NCI-H82 (cell line): ENCODE results near the gene DDX3X.
A peak's percentile ranks its signal among the peaks of the same experiment; 100 is the strongest.
"Not testable (repeated sequence)": the region's sequence is repeated elsewhere in the genome, so short reads cannot be mapped to it uniquely, and the experiment has no call there.

ENCODE experiments used
- DNase-seq: peaks from one replicate; lab custom pipeline; 2025; lab: John Stamatoyannopoulos, UW

DDX3X gene

GRCh38 chrX:41329101-41329500, 4.9 kb upstream of the DDX3X start:
- DNase-seq, result no peak

DNA sequence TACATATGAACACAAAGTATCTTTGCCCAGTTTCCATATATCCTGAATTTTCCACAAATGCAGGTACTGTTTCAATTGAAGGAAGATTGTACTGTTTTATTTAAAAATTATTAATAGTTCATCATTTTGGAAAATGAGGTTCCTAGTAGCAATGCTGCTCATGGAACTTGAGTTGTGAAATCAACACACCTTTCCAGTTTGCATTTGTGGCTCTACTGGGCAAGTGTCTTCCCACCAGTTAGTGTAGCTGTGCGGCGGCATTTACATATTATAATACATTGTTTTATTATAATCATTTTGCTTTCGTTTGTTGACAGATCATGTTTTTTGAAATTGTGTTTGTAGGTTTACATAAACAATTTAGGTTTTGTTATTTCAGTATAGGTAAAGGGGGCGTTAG, 2.0 kb upstream of the DDX3X start:
- DNase-seq, result peak; percentile 40

DNA sequence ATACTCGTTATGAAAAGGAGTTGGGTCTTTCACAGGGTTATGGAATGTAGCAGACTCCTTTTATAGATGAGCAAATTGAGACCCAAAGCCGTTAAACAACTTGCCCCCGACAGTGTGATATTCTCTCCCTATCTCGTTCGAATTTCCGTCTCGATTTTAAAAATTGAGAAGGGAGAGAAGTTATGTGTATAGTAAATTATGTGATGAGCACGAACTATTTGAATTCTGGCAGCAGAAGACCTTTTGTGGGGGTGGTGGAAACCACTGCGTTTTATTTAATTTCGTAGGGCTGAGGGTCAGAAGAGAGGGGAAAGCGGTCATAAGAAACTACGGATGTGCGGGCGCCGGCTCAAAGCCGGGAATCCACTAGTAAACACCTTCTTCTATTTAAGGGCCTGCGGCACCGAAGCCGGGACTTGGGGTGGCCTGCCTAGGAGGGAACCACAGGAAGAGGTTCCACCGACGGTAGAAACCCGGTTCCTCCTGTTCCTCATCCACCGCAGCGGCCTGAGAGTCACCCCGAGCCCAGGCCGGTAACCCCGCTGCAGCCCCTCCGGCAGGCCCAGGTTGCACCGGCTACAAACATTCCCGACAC, 1.5 kb upstream of the DDX3X start:
- peak; percentile 66 for DNase-seq

- DNase-seq, result peak; percentile 96
Observed at GRCh38 chrX:41333003-41333743, 789 bp upstream of the DDX3X start.

- peak; percentile 81 for DNase-seq
Observed at GRCh38 chrX:41334363-41335197, 618 bp downstream of the DDX3X start.

GRCh38 chrX:41335198-41335957, 1.4 kb downstream of the DDX3X start:
- DNase-seq, result peak; percentile 43

- no peak for DNase-seq
Observed at GRCh38 chrX:41335958-41336331, 2.0 kb downstream of the DDX3X start.

DNA sequence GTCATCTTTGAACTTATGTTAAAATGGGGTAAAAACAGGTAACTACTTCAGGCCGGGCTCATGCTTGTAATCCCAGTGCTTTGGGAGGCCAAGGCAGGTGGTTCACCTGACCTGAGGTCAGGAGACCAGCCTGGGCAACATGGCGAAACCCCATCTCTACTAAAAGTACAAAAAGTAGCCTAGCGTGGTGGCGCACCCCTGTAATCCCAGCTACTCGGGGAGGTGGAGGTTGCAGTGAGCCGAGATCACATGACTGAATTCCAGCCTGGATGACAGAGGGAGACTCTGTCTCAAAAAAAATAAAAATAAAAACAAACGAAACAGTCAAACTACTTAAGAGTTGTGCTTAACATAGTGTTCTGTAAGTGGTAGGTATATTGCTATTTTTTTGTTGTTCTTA, 2.5 kb downstream of the DDX3X start:
- no peak for DNase-seq

- no peak for DNase-seq
Observed at GRCh38 chrX:41337140-41337539, 3.2 kb downstream of the DDX3X start.

DNA sequence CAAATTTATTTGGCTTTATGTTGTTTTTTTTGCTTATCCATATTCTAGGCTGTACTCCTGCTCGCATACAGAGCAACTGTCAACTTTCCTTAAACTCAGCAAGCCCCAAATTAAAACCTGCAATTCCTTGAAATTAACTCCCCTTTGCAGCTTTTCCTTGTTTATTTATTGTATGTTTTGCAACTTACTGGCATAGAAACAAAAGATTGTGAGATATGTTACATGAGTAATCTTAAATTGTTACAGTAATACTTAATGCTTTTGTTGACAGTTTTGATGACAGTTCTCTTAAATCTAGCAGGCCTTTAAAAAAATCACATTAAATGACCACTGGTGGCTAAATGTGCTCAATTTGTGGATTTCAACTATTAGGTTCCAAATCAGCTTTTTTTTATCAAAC, 4.5 kb downstream of the DDX3X start:
- no peak for DNase-seq

DNA sequence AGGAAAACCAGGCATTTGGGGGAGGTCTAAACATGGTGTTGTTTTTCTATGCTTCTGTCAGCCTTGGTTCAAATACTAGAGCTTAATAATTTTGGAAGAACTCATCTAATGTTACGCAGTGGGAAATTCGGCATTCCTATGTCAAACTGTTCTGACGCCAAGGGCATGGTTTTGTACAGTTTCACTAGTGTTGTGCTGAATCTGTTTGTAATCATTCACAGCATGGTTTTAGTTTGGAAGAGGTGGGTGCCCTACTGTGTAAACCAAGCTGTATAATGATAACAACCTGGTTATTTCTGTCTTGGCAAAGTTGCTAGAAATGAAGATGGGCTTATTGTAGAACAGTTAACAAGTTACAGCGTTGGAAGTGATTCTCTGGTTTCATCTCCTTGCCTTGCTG, 5.2 kb downstream of the DDX3X start:
- no peak for DNase-seq

- no peak for DNase-seq
Observed at GRCh38 chrX:41344053-41344452, 10.1 kb downstream of the DDX3X start.

GRCh38 chrX:41347186-41347585, 13.2 kb downstream of the DDX3X start:
- DNase-seq, result no peak

DNA sequence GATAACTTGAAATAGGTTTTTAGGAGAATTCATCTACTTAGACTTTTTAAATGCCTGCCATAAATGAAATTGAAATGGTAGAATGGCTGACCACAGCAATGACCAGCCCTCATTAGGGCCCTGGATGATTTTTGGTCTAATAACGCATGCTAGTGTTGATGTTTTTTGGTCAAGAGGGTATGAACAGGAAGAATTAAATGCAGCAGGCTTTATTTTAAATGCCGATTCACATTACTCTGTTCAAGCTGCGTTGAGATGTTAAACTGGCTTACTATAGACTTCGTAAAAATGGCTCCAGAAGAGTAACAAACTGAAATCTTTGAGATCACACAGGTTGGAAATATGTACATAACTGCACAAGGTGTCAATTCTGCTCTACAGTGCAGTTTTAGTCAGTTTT, 14.6 kb downstream of the DDX3X start:
- DNase-seq, result no peak

GRCh38 chrX:41350150-41350975, 16.4 kb downstream of the DDX3X start:
- DNase-seq, result peak; percentile 31

GRCh38 chrX:41350976-41351569, 17.1 kb downstream of the DDX3X start:
- DNase-seq, result peak; percentile 23

DNA sequence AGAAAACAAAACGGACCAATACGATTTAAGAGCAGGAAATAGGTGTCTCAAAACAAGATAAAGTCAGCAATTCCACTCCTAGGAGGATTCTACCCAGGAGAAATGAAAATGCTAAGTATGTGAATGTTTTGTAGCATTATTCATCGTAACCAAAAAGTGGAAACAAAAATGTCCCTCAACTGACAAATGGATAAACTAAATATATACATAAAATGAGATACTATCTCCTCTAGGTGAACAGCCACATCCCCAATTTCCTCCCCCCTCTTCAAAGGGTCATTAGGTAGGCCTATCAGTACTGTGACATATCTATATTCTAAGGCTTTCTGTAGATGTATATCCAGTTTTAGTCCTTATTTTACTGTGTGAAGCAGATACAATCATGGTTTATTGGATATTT, 18.0 kb downstream of the DDX3X start:
- DNase-seq, result no peak

DNA sequence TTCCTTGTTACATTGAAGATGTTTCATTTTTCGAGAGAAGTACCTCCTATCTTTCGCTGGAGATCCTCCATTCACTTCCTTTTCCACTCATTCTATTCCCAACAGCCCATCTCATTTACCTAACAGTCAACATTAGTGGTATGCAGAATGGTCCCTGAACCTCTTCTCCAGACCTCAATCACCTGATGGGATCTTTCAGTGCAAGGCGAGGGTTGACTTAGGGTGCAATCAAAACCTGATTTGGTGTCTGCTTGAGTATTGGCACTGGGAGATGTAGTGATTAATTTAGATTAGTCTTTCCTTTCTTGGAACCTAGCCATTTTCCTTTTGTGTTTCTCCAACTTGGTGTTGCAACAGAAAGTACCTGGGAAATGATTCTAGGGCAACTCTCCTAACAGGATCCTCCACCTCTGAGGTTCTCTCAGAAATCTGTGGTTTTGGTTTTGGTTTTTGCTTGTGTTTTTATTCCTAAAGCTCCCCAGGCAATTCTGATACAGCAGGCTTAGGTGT, 18.4 kb downstream of the DDX3X start:
- peak; percentile 23 for DNase-seq

DNA sequence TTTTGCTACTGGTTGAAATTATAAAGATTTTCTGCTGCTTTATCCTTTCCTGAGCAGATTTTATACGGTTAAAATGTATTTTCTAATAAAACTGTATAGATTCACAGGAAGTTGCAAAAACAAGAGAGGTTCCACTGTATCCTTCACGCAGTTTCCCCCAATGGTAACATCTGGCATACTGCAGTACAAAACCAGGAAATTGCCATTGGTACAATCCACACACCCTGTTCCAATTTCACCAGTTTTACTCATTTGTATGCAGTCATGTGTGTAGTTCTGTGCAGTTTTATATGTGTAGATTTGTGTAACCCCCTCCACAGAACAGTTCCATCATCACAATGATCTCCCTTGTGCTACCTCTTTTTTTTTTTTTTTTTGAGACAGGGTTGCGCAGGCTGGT, 20.0 kb downstream of the DDX3X start:
- DNase-seq, result no peak

- DNase-seq, result no peak
Observed at GRCh38 chrX:41369152-41369551, 35.2 kb downstream of the DDX3X start.

DNA sequence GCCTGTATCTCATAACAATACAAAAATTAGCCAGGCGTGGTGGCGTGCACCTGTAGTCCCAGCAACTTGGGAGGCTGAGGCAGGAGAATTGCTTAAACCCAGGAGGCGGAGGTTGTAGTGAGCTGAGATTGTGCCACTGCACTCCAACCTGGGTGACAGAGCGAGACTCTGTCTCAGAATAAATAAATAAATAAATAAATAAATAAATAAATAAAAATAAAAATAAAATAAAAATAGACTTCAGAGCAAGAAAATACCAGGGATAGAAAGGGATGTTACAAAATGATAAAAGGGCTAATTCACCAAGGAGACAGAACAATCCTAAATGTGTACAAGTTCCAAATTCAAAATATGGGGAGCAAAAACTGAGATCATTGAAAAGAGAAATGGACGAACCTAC, 37.6 kb downstream of the DDX3X start:
- not testable (repeated sequence) for DNase-seq
